Right atrium auricular region (tissue), 2 donors: ENCODE data around the gene DUSP9. TPM values are rescaled to one million over a fixed set of nuclear protein-coding genes. Genes with fewer than 3 reads are reported as not detected.

Experiments
- DNase-seq: peaks from one replicate; pipeline ENCODE4 v3.0.0-alpha.2; 2019; ENCODE audit warnings: low spot score
- H3K27ac ChIP-seq, 2 donors: fragments of 200-600 bp; sonication (generic); 1 replicate in 1 of 2; 2 replicates in 1 of 2; pipeline ENCODE4 v1.5.1; 2016 to 2019
- H3K27me3 ChIP-seq, 2 donors: fragments of 200-600 bp; sonication (generic); one replicate each; pipeline versions ENCODE4 v1.5.1 to v1.6.0; 2017 to 2019
- H3K36me3 ChIP-seq: fragments of 200-600 bp; sonication (generic); one replicate; pipeline ENCODE4 v1.5.1; 2016
- H3K4me1 ChIP-seq, 2 donors: fragments of 200-600 bp; sonication (generic); one replicate each; pipeline versions ENCODE4 v1.5.1 to v1.6.0; 2017 to 2019
- H3K4me3 ChIP-seq, 2 donors: fragments of 200-600 bp; sonication (generic); 1 replicate in 1 of 2; 2 replicates in 1 of 2; pipeline ENCODE4 v1.5.1; 2017 to 2019; ENCODE audit warnings: mild to moderate bottlenecking in 1 of 2, moderate library complexity in 1 of 2
- H3K9me3 ChIP-seq, 2 donors: fragments of 200-600 bp; sonication (generic); one replicate each; pipeline ENCODE4 v1.5.1; 2019
- CTCF ChIP-seq, 2 donors: fragments of 200-600 bp; sonication (generic); IDR thresholded peaks; one replicate each; pipeline ENCODE4 v1.5.1; 2019; ENCODE audit warnings: antibody characterized with exemption in 2 of 2
- total RNA-seq, 2 donors: library from RNA; depleted of rRNA; stranded (reverse); fragments of >200 nt; gene quantifications; one replicate each; pipeline ENCODE4 v1.1.0, GENCODE V29; 2016

DUSP9 gene
- total RNA-seq, 2 donors from 2014 or later = not detected

GRCh38 chrX:153648358-153649177, 1.6 kb downstream of the DUSP9 start:
- TF ChIP-seq CTCF (IDR thresholded peaks at IDR 0.05) = no peak
- Histone ChIP-seq H3K4me1 (peaks cover 0 to 2% of the 10 kb centered on the region in 2 donors), H3K36me3 (no peaks in the 10 kb centered on the region), H3K27ac (no peak overlapping the region), H3K9me3 (peaks cover 0 to 4% of the 10 kb centered on the region in 2 donors), H3K4me3 (no peak overlapping the region), H3K27me3 (peaks cover 0 to 12% of the 10 kb centered on the region in 2 donors)
- no peak for DNase-seq

GRCh38 chrX:153649178-153649914, 2.3 kb downstream of the DUSP9 start:
- H3K27me3 ChIP-seq = peaks cover 0 to 11% of the 10 kb centered on the region in 2 donors
- H3K36me3 ChIP-seq = no peaks in the 10 kb centered on the region
- peak; percentile 9 to 40 for TF ChIP-seq CTCF (IDR thresholded peaks at IDR 0.05)
- DNase-seq = no peak
- no peak overlapping the region for H3K4me3 ChIP-seq
- no peaks in the 10 kb centered on the region for H3K4me1 ChIP-seq
- H3K27ac ChIP-seq = no peak overlapping the region
- peaks cover 0 to 11% of the 10 kb centered on the region in 2 donors for H3K9me3 ChIP-seq

GRCh38 chrX:153649915-153650782, 3.1 kb downstream of the DUSP9 start:
- TF ChIP-seq CTCF (IDR thresholded peaks at IDR 0.05) = peak in 1 of 2 donors; percentile 5
- H3K4me3 ChIP-seq = no peak overlapping the region
- no peak for DNase-seq
- H3K9me3 ChIP-seq = peaks cover 0 to 11% of the 10 kb centered on the region in 2 donors
- no peaks in the 10 kb centered on the region for H3K4me1 ChIP-seq
- peaks cover 0 to 11% of the 10 kb centered on the region in 2 donors for H3K27me3 ChIP-seq
- no peaks in the 10 kb centered on the region for H3K36me3 ChIP-seq
- H3K27ac ChIP-seq = no peak overlapping the region

GRCh38 chrX:153650959-153651358, 4.0 kb downstream of the DUSP9 start:
- peaks cover 0 to 11% of the 10 kb centered on the region in 2 donors for H3K9me3 ChIP-seq
- no peak for DNase-seq
- peaks cover 0 to 11% of the 10 kb centered on the region in 2 donors for H3K27me3 ChIP-seq
- H3K27ac ChIP-seq = no peak overlapping the region
- no peak overlapping the region for H3K4me3 ChIP-seq
- no peaks in the 10 kb centered on the region for H3K36me3 ChIP-seq
- TF ChIP-seq CTCF (IDR thresholded peaks at IDR 0.05) = no peak
- no peaks in the 10 kb centered on the region for H3K4me1 ChIP-seq

DNA sequence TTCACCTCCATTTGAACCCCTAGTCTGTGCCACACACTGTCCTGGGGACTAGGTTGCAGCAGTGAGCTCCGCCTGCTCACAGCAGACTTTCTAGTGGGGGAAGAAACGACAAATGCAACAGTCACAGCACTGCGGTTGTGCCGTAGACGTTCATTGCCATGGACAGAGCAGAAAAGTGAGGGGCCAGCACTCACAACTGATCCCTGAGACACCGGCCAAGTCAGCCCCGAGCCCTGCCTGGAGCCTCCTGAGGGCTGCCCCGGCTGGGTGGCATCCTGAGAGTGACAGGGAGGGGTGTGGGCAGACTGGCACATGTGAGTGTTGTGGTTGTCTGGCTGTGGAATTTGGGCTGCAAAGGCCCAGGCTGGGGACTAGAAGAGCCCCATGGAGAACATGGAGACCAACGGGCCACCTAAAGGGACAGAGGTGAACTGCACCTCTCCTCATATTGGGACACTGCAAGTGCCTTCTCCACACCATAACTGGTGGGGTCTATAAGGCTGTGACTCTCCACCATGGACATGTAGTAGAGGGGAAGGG, 4.6 kb downstream of the DUSP9 start:
- no peak for TF ChIP-seq CTCF (IDR thresholded peaks at IDR 0.05)
- Histone ChIP-seq H3K27ac (no peak overlapping the region), H3K36me3 (no peaks in the 10 kb centered on the region), H3K4me1 (no peaks in the 10 kb centered on the region), H3K27me3 (peaks cover 0 to 9% of the 10 kb centered on the region in 2 donors), H3K4me3 (no peak overlapping the region), H3K9me3 (peaks cover 0 to 11% of the 10 kb centered on the region in 2 donors)
- DNase-seq = no peak
